ENCODE data around the gene CYP2W1. TPM values are rescaled to one million over a fixed set of nuclear protein-coding genes. Genes with fewer than 3 reads are reported as not detected.

CYP2W1 gene
- total RNA-seq, 1 experiment from 2014 or later, result not detected

DNA sequence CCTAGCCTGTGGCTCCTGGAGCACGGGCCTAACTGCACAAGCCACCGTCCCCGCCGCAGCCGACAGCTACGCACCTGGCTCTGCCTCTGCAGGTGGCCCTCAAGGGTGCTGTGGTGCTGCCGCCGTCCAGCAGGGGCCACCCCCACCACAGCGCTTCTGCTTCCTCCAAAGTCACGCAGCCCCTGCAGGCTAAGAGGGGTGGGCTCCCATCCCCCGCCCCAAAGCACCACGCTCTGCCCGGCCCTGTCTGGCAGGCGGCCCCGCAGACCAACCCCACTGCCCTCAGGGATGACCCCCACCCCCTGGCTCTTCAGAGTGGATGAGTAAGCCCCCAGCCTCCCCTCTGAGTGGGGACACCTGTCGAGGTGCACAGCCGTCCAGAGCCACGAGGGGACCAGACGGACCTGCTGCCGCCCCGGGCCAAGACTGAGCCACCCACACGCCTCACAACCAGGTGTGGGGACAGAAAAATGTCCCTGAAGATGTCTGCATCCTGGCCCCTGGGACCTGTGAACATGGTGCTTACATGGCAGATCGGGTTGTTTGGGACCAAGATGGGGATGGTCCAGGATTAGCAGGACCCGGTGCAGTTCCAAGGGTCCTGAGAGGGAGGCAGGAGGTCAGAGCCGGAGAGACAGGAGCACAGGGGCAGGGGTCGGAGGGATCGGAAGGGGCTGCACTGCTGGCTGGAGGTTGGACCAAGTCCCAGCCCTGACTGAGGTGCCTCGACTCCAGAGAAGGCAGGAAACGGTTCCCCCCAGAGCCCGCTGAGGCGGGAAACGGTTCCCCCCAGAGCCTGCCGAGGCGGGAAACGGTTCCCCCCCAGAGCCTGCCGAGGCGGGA, 19.5 kb upstream of the CYP2W1 start:
- no peaks in the 10 kb centered on the region for H3K9me3 ChIP-seq (ENCODE audit: control insufficient read depth in 1 of 2, insufficient read depth in 1 of 2, low read depth in 1 of 2, low read length in 2 of 2)
- TF ChIP-seq, protein P1, sequence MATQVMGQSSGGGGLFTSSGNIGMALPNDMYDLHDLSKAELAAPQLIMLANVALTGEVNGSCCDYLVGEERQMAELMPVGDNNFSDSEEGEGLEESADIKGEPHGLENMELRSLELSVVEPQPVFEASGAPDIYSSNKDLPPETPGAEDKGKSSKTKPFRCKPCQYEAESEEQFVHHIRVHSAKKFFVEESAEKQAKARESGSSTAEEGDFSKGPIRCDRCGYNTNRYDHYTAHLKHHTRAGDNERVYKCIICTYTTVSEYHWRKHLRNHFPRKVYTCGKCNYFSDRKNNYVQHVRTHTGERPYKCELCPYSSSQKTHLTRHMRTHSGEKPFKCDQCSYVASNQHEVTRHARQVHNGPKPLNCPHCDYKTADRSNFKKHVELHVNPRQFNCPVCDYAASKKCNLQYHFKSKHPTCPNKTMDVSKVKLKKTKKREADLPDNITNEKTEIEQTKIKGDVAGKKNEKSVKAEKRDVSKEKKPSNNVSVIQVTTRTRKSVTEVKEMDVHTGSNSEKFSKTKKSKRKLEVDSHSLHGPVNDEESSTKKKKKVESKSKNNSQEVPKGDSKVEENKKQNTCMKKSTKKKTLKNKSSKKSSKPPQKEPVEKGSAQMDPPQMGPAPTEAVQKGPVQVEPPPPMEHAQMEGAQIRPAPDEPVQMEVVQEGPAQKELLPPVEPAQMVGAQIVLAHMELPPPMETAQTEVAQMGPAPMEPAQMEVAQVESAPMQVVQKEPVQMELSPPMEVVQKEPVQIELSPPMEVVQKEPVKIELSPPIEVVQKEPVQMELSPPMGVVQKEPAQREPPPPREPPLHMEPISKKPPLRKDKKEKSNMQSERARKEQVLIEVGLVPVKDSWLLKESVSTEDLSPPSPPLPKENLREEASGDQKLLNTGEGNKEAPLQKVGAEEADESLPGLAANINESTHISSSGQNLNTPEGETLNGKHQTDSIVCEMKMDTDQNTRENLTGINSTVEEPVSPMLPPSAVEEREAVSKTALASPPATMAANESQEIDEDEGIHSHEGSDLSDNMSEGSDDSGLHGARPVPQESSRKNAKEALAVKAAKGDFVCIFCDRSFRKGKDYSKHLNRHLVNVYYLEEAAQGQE (IDR thresholded peaks at IDR 0.05; ENCODE audit: low read depth), result no peak
- TF ChIP-seq EGR1 (IDR thresholded peaks at IDR 0.05; ENCODE audit: low read depth) (no peak), SIN3A (IDR thresholded peaks at IDR 0.05; ENCODE audit: low read depth) (no peak), CBX3 (IDR thresholded peaks at IDR 0.05; ENCODE audit: low read depth) (no peak), TCF7L2 (IDR thresholded peaks at IDR 0.05; ENCODE audit: borderline replicate concordance, extremely low read depth, insufficient read depth, insufficient read length) (no peak), YY1 (IDR thresholded peaks at IDR 0.05; ENCODE audit: extremely low read depth, insufficient replicate concordance, low read depth, low read length) (no peak), CEBPB (IDR thresholded peaks at IDR 0.05; ENCODE audit: low read depth) (no peak), ELF1 (IDR thresholded peaks at IDR 0.05; ENCODE audit: borderline replicate concordance, low read depth) (no peak), POLR2AphosphoS5 (IDR thresholded peaks at IDR 0.05; ENCODE audit: low read depth, low read length) (no peak), SP1 (IDR thresholded peaks at IDR 0.05; ENCODE audit: low read depth) (no peak), FOSL1 (IDR thresholded peaks at IDR 0.05; ENCODE audit: low read depth) (no peak), EZH2phosphoT487 (IDR thresholded peaks at IDR 0.05; ENCODE audit: borderline replicate concordance) (no peak), ZFX (IDR thresholded peaks at IDR 0.05) (no peak), EZH2 (IDR thresholded peaks at IDR 0.05) (no peak)
- TF ChIP-seq, protein P2, sequence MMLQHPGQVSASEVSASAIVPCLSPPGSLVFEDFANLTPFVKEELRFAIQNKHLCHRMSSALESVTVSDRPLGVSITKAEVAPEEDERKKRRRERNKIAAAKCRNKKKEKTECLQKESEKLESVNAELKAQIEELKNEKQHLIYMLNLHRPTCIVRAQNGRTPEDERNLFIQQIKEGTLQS (IDR thresholded peaks at IDR 0.05), result no peak
- TF ChIP-seq, protein P3, sequence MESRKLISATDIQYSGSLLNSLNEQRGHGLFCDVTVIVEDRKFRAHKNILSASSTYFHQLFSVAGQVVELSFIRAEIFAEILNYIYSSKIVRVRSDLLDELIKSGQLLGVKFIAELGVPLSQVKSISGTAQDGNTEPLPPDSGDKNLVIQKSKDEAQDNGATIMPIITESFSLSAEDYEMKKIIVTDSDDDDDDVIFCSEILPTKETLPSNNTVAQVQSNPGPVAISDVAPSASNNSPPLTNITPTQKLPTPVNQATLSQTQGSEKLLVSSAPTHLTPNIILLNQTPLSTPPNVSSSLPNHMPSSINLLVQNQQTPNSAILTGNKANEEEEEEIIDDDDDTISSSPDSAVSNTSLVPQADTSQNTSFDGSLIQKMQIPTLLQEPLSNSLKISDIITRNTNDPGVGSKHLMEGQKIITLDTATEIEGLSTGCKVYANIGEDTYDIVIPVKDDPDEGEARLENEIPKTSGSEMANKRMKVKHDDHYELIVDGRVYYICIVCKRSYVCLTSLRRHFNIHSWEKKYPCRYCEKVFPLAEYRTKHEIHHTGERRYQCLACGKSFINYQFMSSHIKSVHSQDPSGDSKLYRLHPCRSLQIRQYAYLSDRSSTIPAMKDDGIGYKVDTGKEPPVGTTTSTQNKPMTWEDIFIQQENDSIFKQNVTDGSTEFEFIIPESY (IDR thresholded peaks at IDR 0.05; ENCODE audit: extremely low read depth, insufficient replicate concordance, low read length), result no peak
- TF ChIP-seq, protein P4, sequence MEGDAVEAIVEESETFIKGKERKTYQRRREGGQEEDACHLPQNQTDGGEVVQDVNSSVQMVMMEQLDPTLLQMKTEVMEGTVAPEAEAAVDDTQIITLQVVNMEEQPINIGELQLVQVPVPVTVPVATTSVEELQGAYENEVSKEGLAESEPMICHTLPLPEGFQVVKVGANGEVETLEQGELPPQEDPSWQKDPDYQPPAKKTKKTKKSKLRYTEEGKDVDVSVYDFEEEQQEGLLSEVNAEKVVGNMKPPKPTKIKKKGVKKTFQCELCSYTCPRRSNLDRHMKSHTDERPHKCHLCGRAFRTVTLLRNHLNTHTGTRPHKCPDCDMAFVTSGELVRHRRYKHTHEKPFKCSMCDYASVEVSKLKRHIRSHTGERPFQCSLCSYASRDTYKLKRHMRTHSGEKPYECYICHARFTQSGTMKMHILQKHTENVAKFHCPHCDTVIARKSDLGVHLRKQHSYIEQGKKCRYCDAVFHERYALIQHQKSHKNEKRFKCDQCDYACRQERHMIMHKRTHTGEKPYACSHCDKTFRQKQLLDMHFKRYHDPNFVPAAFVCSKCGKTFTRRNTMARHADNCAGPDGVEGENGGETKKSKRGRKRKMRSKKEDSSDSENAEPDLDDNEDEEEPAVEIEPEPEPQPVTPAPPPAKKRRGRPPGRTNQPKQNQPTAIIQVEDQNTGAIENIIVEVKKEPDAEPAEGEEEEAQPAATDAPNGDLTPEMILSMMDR (IDR thresholded peaks at IDR 0.05 in 2 of 3, conservative IDR thresholded peaks at IDR 0.05 in 1 of 3; ENCODE audit: borderline replicate concordance in 1 of 3, insufficient read depth in 1 of 3, low read depth in 2 of 3, low read length in 2 of 3), result no peak
- no peak overlapping the region for H3K9ac ChIP-seq (ENCODE audit: low read length)
- H3K4me3 ChIP-seq (replicated peaks in 1 of 2; ENCODE audit: low read depth in 1 of 2, low read length in 2 of 2), result no peak overlapping the region
- no peaks in the 10 kb centered on the region for H3K9me2 ChIP-seq (ENCODE audit: insufficient read depth)
- no peaks in the 10 kb centered on the region for H3K4me1 ChIP-seq (ENCODE audit: control insufficient read depth in 1 of 2, insufficient read depth in 2 of 2, low read length in 2 of 2)
- ChIA-PET POLR2A (no interaction called here), CTCF (no interaction called here), RAD21 (ENCODE audit: low non-redundant PET in 1 of 2, low total read pairs in 2 of 2, uncharacterized antibody in 2 of 2, unreplicated experiment in 2 of 2) (no interaction called here)
- H3K4me2 ChIP-seq (ENCODE audit: low read length), result no peak overlapping the region
- ATAC-seq (no peak), DNase-seq (ENCODE audit: low read depth, low spot score) (no peak)
- H3K36me3 ChIP-seq (ENCODE audit: control insufficient read depth in 1 of 2, insufficient read depth in 2 of 2, low read length in 2 of 2), result peaks cover 2 to 14% of the 10 kb centered on the region in 2 experiments; a peak in 3 of 4 replicates
- no peak overlapping the region for H2AFZ ChIP-seq (ENCODE audit: low read depth, low read length, poor library complexity, severe bottlenecking)
- H4K20me1 ChIP-seq (ENCODE audit: insufficient read depth), result no peaks in the 10 kb centered on the region
- intact Hi-C loops (cut with micrococcal nuclease), result no loop called here
- no TSS peak for BruUV-seq (replicated peaks)
- no peak overlapping the region for H3K27ac ChIP-seq (ENCODE audit: low read depth, low read length)
- no peaks in the 10 kb centered on the region for H3K27me3 ChIP-seq (ENCODE audit: insufficient read depth, low read length)
- H3K79me2 ChIP-seq (ENCODE audit: insufficient read depth, low read length), result peaks cover 1% of the 10 kb centered on the region; the same call in 1 of the 2 replicates
